Adrenal gland (tissue), 12 donors: Measurements from ENCODE around the gene RETSAT. TPM values are rescaled to one million over a fixed set of nuclear protein-coding genes. Genes with fewer than 3 reads are reported as not detected.

ENCODE experiments used
- DNase-seq, 7 donors: peaks; one replicate each; pipeline ENCODE4 v3.0.0-alpha.2; 2019 to 2020
- H3K27ac ChIP-seq, 5 donors: fragments of 200-600 bp; sonication (generic) in 4 of 5; 1 replicate in 3 of 5; 2 replicates in 2 of 5; pipeline versions ENCODE4 v1.5.1 to v1.8.0; 2016 to 2020; ENCODE audit warnings: mild to moderate bottlenecking in 1 of 5
- H3K27me3 ChIP-seq: fragments of 200-600 bp; 2 replicates; pipeline ENCODE4 v1.8.0; 2021
- H3K36me3 ChIP-seq, 2 donors: fragments of 200-600 bp; replicated peaks in 1 of 2; 1 replicate in 1 of 2; 2 replicates in 1 of 2; pipeline versions ENCODE4 v1.5.1 to v1.8.0; 2018 to 2022
- H3K4me1 ChIP-seq, 2 donors: fragments of 200-600 bp; replicated peaks in 1 of 2; 1 replicate in 1 of 2; 2 replicates in 1 of 2; pipeline versions ENCODE4 v1.5.1 to v1.8.0; 2018 to 2021
- H3K4me3 ChIP-seq, 4 donors: fragments of 200-600 bp; sonication (generic) in 3 of 4; one replicate each; pipeline ENCODE4 v1.5.1; 2016 to 2018
- H3K9me3 ChIP-seq, 3 donors: fragments of 200-600 bp; sonication (generic) in 1 of 3; replicated peaks in 1 of 3; 1 replicate in 2 of 3; 2 replicates in 1 of 3; pipeline versions ENCODE4 v1.5.1 to v1.8.0; 2016 to 2021
- CTCF ChIP-seq, 6 experiments: fragments of 450-650 bp in 4 of 6; fragments of 200-600 bp in 2 of 6; sonication (generic) in 1 of 6; IDR thresholded peaks; 1 replicate in 5 of 6; 2 replicates in 1 of 6; pipeline versions ENCODE4 v1.5.1 to v1.8.0; 2016 to 2021; ENCODE audit warnings: antibody characterized with exemption in 6 of 6, mild to moderate bottlenecking in 2 of 6, moderate library complexity in 1 of 6
- POLR2A ChIP-seq, 2 donors: fragments of 450-650 bp; IDR thresholded peaks; one replicate each; pipeline ENCODE4 v1.6.1; 2017; ENCODE audit warnings: antibody characterized with exemption in 2 of 2, mild to moderate bottlenecking in 2 of 2, moderate library complexity in 1 of 2
- WGBS, 4 donors: extraction: QIAGEN DNeasy Blood & Tissue Kit in 2 of 4; methylation state at CpG; one replicate each; pipeline versions ENCODE4 v1.1.5 to v1.1.7; 2013 to 2017; 5-methylcytosine and 5-hydroxymethylcytosine counted together
- intact Hi-C, 2 donors: fragments of 100-400 bp; cut with DNase I; formaldehyde crosslinking; loops; one replicate each; pipeline versions ENCODE4 v1.14.1 to v1.15.0; 2022 to 2023
- polyA plus RNA-seq, 3 donors: library from polyadenylated mRNA; stranded (reverse); fragments of 200-250 nt in 2 of 3; fragments of 350-450 nt in 1 of 3; fragmentation: Illumina TruSeq in 1 of 3; extraction: RNeasy Lipid Tissue Mini Kit (QIAGEN cat#74804) in 1 of 3; gene quantifications; one replicate each; pipeline ENCODE4 v1.2.3, GENCODE V29; 2013 to 2014
- small RNA-seq, 2 donors: library from RNA; depleted of rRNA; stranded (forward); fragments of <200 nt; gene quantifications; one replicate each; pipeline ENCODE3, GENCODE V24; 2016
- total RNA-seq, 9 donors: library from RNA; depleted of rRNA in 4 of 9; stranded (reverse); fragments of >200 nt in 4 of 9; fragments of 120-200 nt in 1 of 9; fragmentation: NEBNext Ultra II Directional in 1 of 9; extraction: Animal tissue kit (Norgen Biotek cat#: 25700) in 1 of 9; gene quantifications; one replicate each; pipeline versions ENCODE4 v1.1.0 to v1.2.4, GENCODE V29; 2013 to 2023
- donor health status: healthy with polysubstance abuse.
- donor health status: Bipolar disorder and iron deficiency.
- donor health status: DM: yes; HTN: yes; CAD: no.
- donor health status: DM: no; HTN: no; CAD: no.
- donor health status: DM: no; HTN: no; CAD: no.
- donor health status: DM: yes; HTN: yes; CAD: no.

Gene RETSAT
- total and polyA plus RNA-seq, 12 donors = 26.1 to 209 (median 126) TPM

- Histone ChIP-seq H3K36me3 (peaks cover 0 to 7% of the 10 kb centered on the region in 2 donors), H3K27ac (no peak overlapping the region), H3K27me3 (no peaks in the 10 kb centered on the region), H3K4me3 (no peak overlapping the region), H3K4me1 (no peaks in the 10 kb centered on the region), H3K9me3 (no peaks in the 10 kb centered on the region)
- TF ChIP-seq POLR2A (IDR thresholded peaks at IDR 0.05) (no peak), CTCF (IDR thresholded peaks at IDR 0.05) (no peak)
- DNase-seq = no peak
- intact Hi-C loops = loop anchor here (5.0 kb wide), 1 partner anchor 235 kb away; no protein-coding TSS in a partner anchor
- WGBS, 4 donors = 79 to 87% (median 83%) methylated on average over 6 of the region's 6 CpGs
These were observed 52.2 kb downstream of the RETSAT start for GRCh38 chr2:85302121-85302520.

Small RNA genes within 50 kb of the gene (small RNA-seq; reads per million reads assigned to genes)
- gene AC062037.1 = 0 reads per million in 2 donors
- 0 reads per million in 2 donors for gene AC062037.2
- gene RF00019 = 0 reads per million in 2 donors
- gene RN7SL113P = 0 reads per million in 2 donors

Other genes starting within 250 kb of the RETSAT start
- gene TCF7L1, start 221.1 kb downstream of the RETSAT start, total RNA-seq = 1 to 10 TPM in 8 of 9 donors, under 1 TPM in 1; 0.36 to 6.3 (median 2.9) TPM
- gene TCF7L1, start 221.1 kb downstream of the RETSAT start, polyA plus RNA-seq = 1 to 10 TPM; 2.1 to 8.9 (median 6.1) TPM
- 100 to 1,000 TPM in 8 of 9 donors, 10 to 100 TPM in 1; 72.8 to 186 (median 143) TPM for gene TGOLN2, start 26.5 kb downstream of the RETSAT start, total RNA-seq
- 10 to 100 TPM; 14.8 to 94.4 (median 25.0) TPM for gene TGOLN2, start 26.5 kb downstream of the RETSAT start, polyA plus RNA-seq
- 10 to 100 TPM; 12.3 to 37.0 (median 25.5) TPM for gene ELMOD3, start 241 bp upstream of the RETSAT start, total RNA-seq
- gene ELMOD3, start 241 bp upstream of the RETSAT start, polyA plus RNA-seq = 10 to 100 TPM; 18.9 to 69.0 (median 63.1) TPM
- gene CAPG, start 55.8 kb upstream of the RETSAT start, total RNA-seq = 100 to 1,000 TPM in 1 of 9 donors, 10 to 100 TPM in 8; 11.6 to 104 (median 39.6) TPM
- 100 to 1,000 TPM in 1 of 3 donors, 10 to 100 TPM in 2; 13.8 to 192 (median 71.2) TPM for gene CAPG, start 55.8 kb upstream of the RETSAT start, polyA plus RNA-seq
- 1 to 10 TPM in 1 of 9 donors, under 1 TPM in 3, not detected in 5; 0.61 to 1.4 (median 0.71) TPM for gene SH2D6, start 64.2 kb upstream of the RETSAT start, total RNA-seq
- gene SH2D6, start 64.2 kb upstream of the RETSAT start, polyA plus RNA-seq = 1 to 10 TPM in 2 of 3 donors, under 1 TPM in 1; 0.53 to 4.2 (median 1.3) TPM
- 100 to 1,000 TPM in 7 of 9 donors, 10 to 100 TPM in 2; 87.3 to 429 (median 175) TPM for gene MAT2A, start 184.6 kb upstream of the RETSAT start, total RNA-seq
- 100 to 1,000 TPM in 1 of 3 donors, 10 to 100 TPM in 2; 41.1 to 237 (median 75.9) TPM for gene MAT2A, start 184.6 kb upstream of the RETSAT start, polyA plus RNA-seq
- 10 to 100 TPM; 24.8 to 85.2 (median 48.4) TPM for gene GGCX, start 207.0 kb upstream of the RETSAT start, total RNA-seq
- 10 to 100 TPM; 14.9 to 28.4 (median 19.2) TPM for gene GGCX, start 207.0 kb upstream of the RETSAT start, polyA plus RNA-seq
- 10 to 100 TPM in 7 of 9 donors, 1 to 10 TPM in 2; 8.0 to 68.9 (median 42.3) TPM for gene VAMP8, start 223.1 kb upstream of the RETSAT start, total RNA-seq
- 100 to 1,000 TPM in 1 of 3 donors, 10 to 100 TPM in 2; 47.2 to 108 (median 51.5) TPM for gene VAMP8, start 223.1 kb upstream of the RETSAT start, polyA plus RNA-seq
- gene VAMP5, start 229.9 kb upstream of the RETSAT start, total RNA-seq = 100 to 1,000 TPM in 2 of 9 donors, 10 to 100 TPM in 7; 30.2 to 122 (median 70.5) TPM
- 100 to 1,000 TPM in 2 of 3 donors, 10 to 100 TPM in 1; 37.7 to 130 (median 118) TPM for gene VAMP5, start 229.9 kb upstream of the RETSAT start, polyA plus RNA-seq
- gene RNF181, start 241.2 kb upstream of the RETSAT start, total RNA-seq = 100 to 1,000 TPM in 8 of 9 donors, 10 to 100 TPM in 1; 93.8 to 249 (median 175) TPM
- 100 to 1,000 TPM; 130 to 295 (median 214) TPM for gene RNF181, start 241.2 kb upstream of the RETSAT start, polyA plus RNA-seq
- 10 to 100 TPM; 13.8 to 31.2 (median 21.3) TPM for gene TMEM150A, start 248.2 kb upstream of the RETSAT start, total RNA-seq
- gene TMEM150A, start 248.2 kb upstream of the RETSAT start, polyA plus RNA-seq = 10 to 100 TPM; 11.6 to 79.1 (median 61.4) TPM